NB4 (cell line): ENCODE results near the gene CDCA5.

ENCODE experiments used
- MYC ChIP-seq: IDR thresholded peaks from 2 replicates; pipeline ENCODE4 v1.6.1; 2011; ENCODE audit warnings: low read depth, low read length
- POLR2A ChIP-seq: IDR thresholded peaks from 2 replicates; pipeline ENCODE4 v1.6.1; 2011; ENCODE audit warnings: mild to moderate bottlenecking; ENCODE audit not compliant: insufficient read length; ENCODE audit errors: extremely low read depth
- TF ChIP-seq, protein P1 (sequence below): IDR thresholded peaks from 2 replicates; pipeline ENCODE4 v1.6.1; 2011; ENCODE audit warnings: low read depth, low read length
- TF ChIP-seq, protein P2 (sequence below): IDR thresholded peaks from one replicate; pipeline ENCODE4 v1.5.1; 2012; ENCODE audit warnings: low read depth, low read length

DNA sequence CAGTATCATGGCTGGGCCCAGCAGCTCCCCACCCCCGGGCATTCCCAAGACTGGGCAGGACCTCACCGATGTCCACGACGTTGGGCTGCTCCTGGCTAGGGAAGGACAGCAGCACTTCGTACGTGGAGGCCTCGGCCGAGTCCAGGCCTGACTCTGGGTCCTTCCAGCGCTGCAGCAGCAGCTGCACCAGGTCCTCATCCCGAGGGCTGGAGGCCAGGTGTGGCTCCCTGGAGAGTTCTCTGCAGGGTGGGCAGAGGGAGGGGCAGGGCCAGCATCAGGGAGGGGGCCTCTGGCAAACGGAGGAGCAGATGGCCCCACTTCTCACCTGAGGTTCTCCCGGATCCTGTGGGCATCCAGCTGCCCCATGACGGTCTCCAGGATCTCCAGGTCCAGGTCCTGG lies 25.8 kb downstream of the CDCA5 start:
- no peak for TF ChIP-seq POLR2A
- TF ChIP-seq, protein P1, sequence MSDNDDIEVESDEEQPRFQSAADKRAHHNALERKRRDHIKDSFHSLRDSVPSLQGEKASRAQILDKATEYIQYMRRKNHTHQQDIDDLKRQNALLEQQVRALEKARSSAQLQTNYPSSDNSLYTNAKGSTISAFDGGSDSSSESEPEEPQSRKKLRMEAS: no peak
- TF ChIP-seq, protein P2, sequence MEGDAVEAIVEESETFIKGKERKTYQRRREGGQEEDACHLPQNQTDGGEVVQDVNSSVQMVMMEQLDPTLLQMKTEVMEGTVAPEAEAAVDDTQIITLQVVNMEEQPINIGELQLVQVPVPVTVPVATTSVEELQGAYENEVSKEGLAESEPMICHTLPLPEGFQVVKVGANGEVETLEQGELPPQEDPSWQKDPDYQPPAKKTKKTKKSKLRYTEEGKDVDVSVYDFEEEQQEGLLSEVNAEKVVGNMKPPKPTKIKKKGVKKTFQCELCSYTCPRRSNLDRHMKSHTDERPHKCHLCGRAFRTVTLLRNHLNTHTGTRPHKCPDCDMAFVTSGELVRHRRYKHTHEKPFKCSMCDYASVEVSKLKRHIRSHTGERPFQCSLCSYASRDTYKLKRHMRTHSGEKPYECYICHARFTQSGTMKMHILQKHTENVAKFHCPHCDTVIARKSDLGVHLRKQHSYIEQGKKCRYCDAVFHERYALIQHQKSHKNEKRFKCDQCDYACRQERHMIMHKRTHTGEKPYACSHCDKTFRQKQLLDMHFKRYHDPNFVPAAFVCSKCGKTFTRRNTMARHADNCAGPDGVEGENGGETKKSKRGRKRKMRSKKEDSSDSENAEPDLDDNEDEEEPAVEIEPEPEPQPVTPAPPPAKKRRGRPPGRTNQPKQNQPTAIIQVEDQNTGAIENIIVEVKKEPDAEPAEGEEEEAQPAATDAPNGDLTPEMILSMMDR: no peak
- TF ChIP-seq MYC: no peak
